Measurements from ENCODE around the gene LINC00237. TPM values are rescaled to one million over a fixed set of nuclear protein-coding genes. Genes with fewer than 3 reads are reported as not detected.

Gene LINC00237
- polyA plus RNA-seq, 2 of the 4 experiments (the other 2 are of a cell fraction): not detected

Small RNAs within 50 kb of the gene (small RNA-seq; reads per million reads assigned to genes)
- 0 to 28.8 (median 0) reads per million in 6 experiments for gene RNA5SP477

Other genes with a start within 250 kb of the LINC00237 start
- gene KIZ, start 19.7 kb upstream of the LINC00237 start, polyA plus RNA-seq (2011; rRNA removed): 19.1 and 21.1 TPM in 2 replicates
- gene KIZ, start 19.7 kb upstream of the LINC00237 start, polyA plus RNA-seq (2017; fragmentation: RNase III; extraction: RNeasy Plus Mini Kit Qiagen cat#74134 plus additional on column Dnase treatment): 6.3 to 7.1 TPM (median 6.9 TPM) in 3 replicates
- gene XRN2, start 197.0 kb upstream of the LINC00237 start, polyA plus RNA-seq (2011; rRNA removed): 151 and 192 TPM in 2 replicates
- gene XRN2, start 197.0 kb upstream of the LINC00237 start, polyA plus RNA-seq (2017; fragmentation: RNase III; extraction: RNeasy Plus Mini Kit Qiagen cat#74134 plus additional on column Dnase treatment): 123 to 125 TPM (median 125 TPM) in 3 replicates

Data from A549 (cell line).